KOPT-K1 (cell line): ENCODE data around the gene KRTAP9-2.
"Not testable (repeated sequence)": the region's sequence is repeated elsewhere in the genome, so short reads cannot be mapped to it uniquely, and the experiment has no call there.

Experiments used
- H3K27ac ChIP-seq: fragments of 200-600 bp; sonication (generic); 2 replicates; pipeline ENCODE4 v1.5.1; 2016; ENCODE audit warnings: antibody characterized with exemption, mild to moderate bottlenecking, low read depth, low read length; ENCODE audit not compliant: poor library complexity, severe bottlenecking
- H3K36me3 ChIP-seq: fragments of 200-600 bp; sonication (generic); 2 replicates; pipeline ENCODE4 v1.5.1; 2017; ENCODE audit warnings: antibody characterized with exemption, mild to moderate bottlenecking, low read length, moderate library complexity; ENCODE audit not compliant: insufficient read depth
- H3K9me3 ChIP-seq: fragments of 200-600 bp; sonication (generic); 2 replicates; pipeline ENCODE4 v1.5.1; 2017; ENCODE audit warnings: antibody characterized with exemption, low read length, mild to moderate bottlenecking; ENCODE audit not compliant: insufficient read depth, poor library complexity, severe bottlenecking

KRTAP9-2 gene

GRCh38 chr17:41226598-41227095 is at the start of gene KRTAP9-2:
KRTAP9-2 (plus strand) TSS chr17:41226648; CDS start chr17:41226655, 7 bp downstream.
- not testable (repeated sequence) for H3K36me3 ChIP-seq, H3K9me3 ChIP-seq, H3K27ac ChIP-seq

GRCh38 chr17:41176744-41177387 is 49.6 kb upstream of the KRTAP9-2 start:
- Histone ChIP-seq H3K9me3 (no peaks in the 10 kb centered on the region), H3K27ac (no peak overlapping the region), H3K36me3 (no peaks in the 10 kb centered on the region)

- no peaks in the 10 kb centered on the region for H3K9me3 ChIP-seq
- H3K36me3 ChIP-seq: no peaks in the 10 kb centered on the region
- no peak within 1 kb of the TSS for H3K27ac ChIP-seq
Observed at GRCh38 chr17:41177727-41178271, 48.6 kb upstream of the KRTAP9-2 start, which contains the start of gene KRTAP4-2. KRTAP4-2 (minus strand) TSS chr17:41178221; CDS start chr17:41178164, 57 bp downstream.

- H3K27ac ChIP-seq: no peak overlapping the region
- H3K36me3 ChIP-seq: no peaks in the 10 kb centered on the region
- H3K9me3 ChIP-seq: no peaks in the 10 kb centered on the region
Observed at GRCh38 chr17:41178341-41178740, 48.1 kb upstream of the KRTAP9-2 start.

- Histone ChIP-seq H3K36me3 (no peaks in the 10 kb centered on the region), H3K9me3 (no peaks in the 10 kb centered on the region), H3K27ac (no peak overlapping the region)
Observed at GRCh38 chr17:41178843-41179616, 47.4 kb upstream of the KRTAP9-2 start.

GRCh38 chr17:41184480-41184961 is 41.9 kb upstream of the KRTAP9-2 start, which contains the start of gene KRTAP4-1:
KRTAP4-1 (minus strand) TSS chr17:41184911; CDS start chr17:41184854, 57 bp downstream.
- Histone ChIP-seq H3K36me3 (no peaks in the 10 kb centered on the region), H3K9me3 (no peaks in the 10 kb centered on the region), H3K27ac (no peak within 1 kb of the TSS)

- no peaks in the 10 kb centered on the region for H3K36me3 ChIP-seq
- H3K27ac ChIP-seq: no peak overlapping the region
- H3K9me3 ChIP-seq: no peaks in the 10 kb centered on the region
Observed at GRCh38 chr17:41185001-41185400, 41.4 kb upstream of the KRTAP9-2 start.

GRCh38 chr17:41186872-41187271 is 39.6 kb upstream of the KRTAP9-2 start:
- H3K36me3 ChIP-seq: no peaks in the 10 kb centered on the region
- no peak overlapping the region for H3K27ac ChIP-seq
- no peaks in the 10 kb centered on the region for H3K9me3 ChIP-seq

GRCh38 chr17:41189837-41190318 is 36.6 kb upstream of the KRTAP9-2 start, which contains the start of gene KRTAP9-1:
KRTAP9-1 (plus strand) TSS chr17:41189887; CDS start chr17:41189887, 0 bp downstream.
- H3K36me3 ChIP-seq: not testable (repeated sequence)

GRCh38 chr17:41190328-41190727 is 36.1 kb upstream of the KRTAP9-2 start:
- Histone ChIP-seq H3K9me3 (no peaks in the 10 kb centered on the region), H3K27ac (no peak overlapping the region), H3K36me3 (no peaks in the 10 kb centered on the region)

More at GRCh38 chr17:41189837-41190318, 36.6 kb upstream of the KRTAP9-2 start, which contains the start of gene KRTAP9-1:
- not testable (repeated sequence) for H3K9me3 ChIP-seq, H3K27ac ChIP-seq

GRCh38 chr17:41196068-41196467 is 30.4 kb upstream of the KRTAP9-2 start:
- Histone ChIP-seq H3K9me3 (no peaks in the 10 kb centered on the region), H3K27ac (no peak overlapping the region), H3K36me3 (no peaks in the 10 kb centered on the region)

- H3K36me3 ChIP-seq: no peaks in the 10 kb centered on the region
- no peaks in the 10 kb centered on the region for H3K9me3 ChIP-seq
Observed at GRCh38 chr17:41199421-41200078, 26.9 kb upstream of the KRTAP9-2 start.

GRCh38 chr17:41211845-41212466 is 14.5 kb upstream of the KRTAP9-2 start:
- Histone ChIP-seq H3K9me3 (no peaks in the 10 kb centered on the region), H3K27ac (no peak overlapping the region), H3K36me3 (no peaks in the 10 kb centered on the region)

More at GRCh38 chr17:41199421-41200078, 26.9 kb upstream of the KRTAP9-2 start:
- no peak overlapping the region for H3K27ac ChIP-seq

GRCh38 chr17:41212524-41213169 is 13.8 kb upstream of the KRTAP9-2 start:
- no peaks in the 10 kb centered on the region for H3K9me3 ChIP-seq
- no peak overlapping the region for H3K27ac ChIP-seq
- H3K36me3 ChIP-seq: no peaks in the 10 kb centered on the region
